ENCODE data around the gene IGSF8.

IGSF8 gene

GRCh38 chr1:160092366-160093068 lies 5.9 kb downstream of the IGSF8 start:
- H3K9ac ChIP-seq (ENCODE audit: low read depth, low read length): no peak overlapping the region
- peaks cover 11% of the 10 kb centered on the region for H3K4me1 ChIP-seq (ENCODE audit: control insufficient read depth, insufficient read depth, low read length)
- no peaks in the 10 kb centered on the region for H3K36me3 ChIP-seq (ENCODE audit: insufficient read depth, low read length)
- H3K4me3 ChIP-seq (ENCODE audit: low read length): no peak overlapping the region
- no peaks in the 10 kb centered on the region for H3K9me3 ChIP-seq (replicated peaks; ENCODE audit: low read length)
- H3K4me2 ChIP-seq (ENCODE audit: low read length): no peak overlapping the region
- no peaks in the 10 kb centered on the region for H3K27me3 ChIP-seq (ENCODE audit: control insufficient read depth, insufficient read depth, low read length)

- H3K9ac ChIP-seq (ENCODE audit: low read depth, low read length): no peak overlapping the region
- H3K36me3 ChIP-seq (ENCODE audit: insufficient read depth, low read length): no peaks in the 10 kb centered on the region
- no peaks in the 10 kb centered on the region for H3K9me3 ChIP-seq (replicated peaks; ENCODE audit: low read length)
- H3K4me3 ChIP-seq (ENCODE audit: low read length): no peak overlapping the region
- no peak overlapping the region for H3K4me2 ChIP-seq (ENCODE audit: low read length)
- no peaks in the 10 kb centered on the region for H3K27me3 ChIP-seq (ENCODE audit: control insufficient read depth, insufficient read depth, low read length)
- H3K4me1 ChIP-seq (ENCODE audit: control insufficient read depth, insufficient read depth, low read length): peaks cover 4% of the 10 kb centered on the region
Measured at GRCh38 chr1:160091666-160092223, 6.7 kb downstream of the IGSF8 start.

GRCh38 chr1:160090760-160091159 lies 7.7 kb downstream of the IGSF8 start:
- Histone ChIP-seq H3K4me3 (ENCODE audit: low read length) (no peak overlapping the region), H3K9ac (ENCODE audit: low read depth, low read length) (no peak overlapping the region), H3K4me1 (ENCODE audit: control insufficient read depth, insufficient read depth, low read length) (no peaks in the 10 kb centered on the region), H3K9me3 (replicated peaks; ENCODE audit: low read length) (no peaks in the 10 kb centered on the region), H3K27me3 (ENCODE audit: control insufficient read depth, insufficient read depth, low read length) (no peaks in the 10 kb centered on the region), H3K36me3 (ENCODE audit: insufficient read depth, low read length) (no peaks in the 10 kb centered on the region), H3K4me2 (ENCODE audit: low read length) (no peak overlapping the region)

GRCh38 chr1:160089883-160090282 lies 8.5 kb downstream of the IGSF8 start:
- H3K9me3 ChIP-seq (replicated peaks; ENCODE audit: low read length): no peaks in the 10 kb centered on the region
- no peaks in the 10 kb centered on the region for H3K36me3 ChIP-seq (ENCODE audit: insufficient read depth, low read length)
- no peak overlapping the region for H3K9ac ChIP-seq (ENCODE audit: low read depth, low read length)
- H3K4me2 ChIP-seq (ENCODE audit: low read length): no peak overlapping the region
- H3K4me3 ChIP-seq (ENCODE audit: low read length): no peak overlapping the region
- no peaks in the 10 kb centered on the region for H3K27me3 ChIP-seq (ENCODE audit: control insufficient read depth, insufficient read depth, low read length)
- H3K4me1 ChIP-seq (ENCODE audit: control insufficient read depth, insufficient read depth, low read length): no peaks in the 10 kb centered on the region

GRCh38 chr1:160087118-160087662 lies 11.2 kb downstream of the IGSF8 start:
- Histone ChIP-seq H3K9me3 (replicated peaks; ENCODE audit: low read length) (no peaks in the 10 kb centered on the region), H3K27me3 (ENCODE audit: control insufficient read depth, insufficient read depth, low read length) (peaks cover 13% of the 10 kb centered on the region), H3K4me1 (ENCODE audit: control insufficient read depth, insufficient read depth, low read length) (no peaks in the 10 kb centered on the region), H3K36me3 (ENCODE audit: insufficient read depth, low read length) (no peaks in the 10 kb centered on the region), H3K9ac (ENCODE audit: low read depth, low read length) (no peak overlapping the region), H3K4me3 (ENCODE audit: low read length) (no peak overlapping the region), H3K4me2 (ENCODE audit: low read length) (no peak overlapping the region)

GRCh38 chr1:160086456-160086892 lies 11.9 kb downstream of the IGSF8 start:
- Histone ChIP-seq H3K9ac (ENCODE audit: low read depth, low read length) (no peak overlapping the region), H3K4me2 (ENCODE audit: low read length) (no peak overlapping the region), H3K9me3 (replicated peaks; ENCODE audit: low read length) (no peaks in the 10 kb centered on the region), H3K4me1 (ENCODE audit: control insufficient read depth, insufficient read depth, low read length) (no peaks in the 10 kb centered on the region), H3K27me3 (ENCODE audit: control insufficient read depth, insufficient read depth, low read length) (peaks cover 20% of the 10 kb centered on the region), H3K36me3 (ENCODE audit: insufficient read depth, low read length) (no peaks in the 10 kb centered on the region), H3K4me3 (ENCODE audit: low read length) (no peak overlapping the region)

GRCh38 chr1:160085686-160086455 lies 12.5 kb downstream of the IGSF8 start:
- H3K36me3 ChIP-seq (ENCODE audit: insufficient read depth, low read length): no peaks in the 10 kb centered on the region
- no peak overlapping the region for H3K4me2 ChIP-seq (ENCODE audit: low read length)
- no peak overlapping the region for H3K4me3 ChIP-seq (ENCODE audit: low read length)
- H3K9ac ChIP-seq (ENCODE audit: low read depth, low read length): no peak overlapping the region
- H3K9me3 ChIP-seq (replicated peaks; ENCODE audit: low read length): no peaks in the 10 kb centered on the region
- peaks cover 2% of the 10 kb centered on the region for H3K4me1 ChIP-seq (ENCODE audit: control insufficient read depth, insufficient read depth, low read length)
- H3K27me3 ChIP-seq (ENCODE audit: control insufficient read depth, insufficient read depth, low read length): peaks cover 25% of the 10 kb centered on the region

- Histone ChIP-seq H3K9me3 (replicated peaks; ENCODE audit: low read length) (no peaks in the 10 kb centered on the region), H3K27me3 (ENCODE audit: control insufficient read depth, insufficient read depth, low read length) (peaks cover 35% of the 10 kb centered on the region), H3K9ac (ENCODE audit: low read depth, low read length) (no peak overlapping the region), H3K4me2 (ENCODE audit: low read length) (no peak overlapping the region), H3K36me3 (ENCODE audit: insufficient read depth, low read length) (no peaks in the 10 kb centered on the region), H3K4me1 (ENCODE audit: control insufficient read depth, insufficient read depth, low read length) (peaks cover 4% of the 10 kb centered on the region), H3K4me3 (ENCODE audit: low read length) (no peak overlapping the region)
Measured at GRCh38 chr1:160084771-160085321, 13.6 kb downstream of the IGSF8 start.

GRCh38 chr1:160083968-160084770 lies 14.2 kb downstream of the IGSF8 start:
- Histone ChIP-seq H3K36me3 (ENCODE audit: insufficient read depth, low read length) (no peaks in the 10 kb centered on the region), H3K4me1 (ENCODE audit: control insufficient read depth, insufficient read depth, low read length) (peaks cover 4% of the 10 kb centered on the region), H3K9me3 (replicated peaks; ENCODE audit: low read length) (no peaks in the 10 kb centered on the region), H3K4me3 (ENCODE audit: low read length) (no peak overlapping the region), H3K27me3 (ENCODE audit: control insufficient read depth, insufficient read depth, low read length) (peaks cover 42% of the 10 kb centered on the region), H3K9ac (ENCODE audit: low read depth, low read length) (no peak overlapping the region), H3K4me2 (ENCODE audit: low read length) (no peak overlapping the region)

- H3K4me2 ChIP-seq (ENCODE audit: low read length): no peak overlapping the region
- H3K9ac ChIP-seq (ENCODE audit: low read depth, low read length): no peak overlapping the region
- H3K4me1 ChIP-seq (ENCODE audit: control insufficient read depth, insufficient read depth, low read length): peaks cover 4% of the 10 kb centered on the region
- no peaks in the 10 kb centered on the region for H3K36me3 ChIP-seq (ENCODE audit: insufficient read depth, low read length)
- no peaks in the 10 kb centered on the region for H3K9me3 ChIP-seq (replicated peaks; ENCODE audit: low read length)
- H3K27me3 ChIP-seq (ENCODE audit: control insufficient read depth, insufficient read depth, low read length): peaks cover 46% of the 10 kb centered on the region
- no peak overlapping the region for H3K4me3 ChIP-seq (ENCODE audit: low read length)
Measured at GRCh38 chr1:160082926-160083325, 15.5 kb downstream of the IGSF8 start.

- no peak overlapping the region for H3K4me3 ChIP-seq (ENCODE audit: low read length)
- H3K27me3 ChIP-seq (ENCODE audit: control insufficient read depth, insufficient read depth, low read length): peaks cover 47% of the 10 kb centered on the region
- peaks cover 4% of the 10 kb centered on the region for H3K4me1 ChIP-seq (ENCODE audit: control insufficient read depth, insufficient read depth, low read length)
- no peak overlapping the region for H3K4me2 ChIP-seq (ENCODE audit: low read length)
- no peak overlapping the region for H3K9ac ChIP-seq (ENCODE audit: low read depth, low read length)
- no peaks in the 10 kb centered on the region for H3K9me3 ChIP-seq (replicated peaks; ENCODE audit: low read length)
- H3K36me3 ChIP-seq (ENCODE audit: insufficient read depth, low read length): no peaks in the 10 kb centered on the region
Measured at GRCh38 chr1:160082487-160082886, 15.9 kb downstream of the IGSF8 start.
